ENCODE results near the gene MAP3K15. TPM values are rescaled to one million over a fixed set of nuclear protein-coding genes. Genes with fewer than 3 reads are reported as not detected.

Gene MAP3K15
- total and polyA plus RNA-seq, 10 of the 15 experiments (the other 5 are each of a cell fraction or from before 2014, with no cell fraction given) = 0.03 to 0.16 TPM; not detected in 8

- no peak for TF ChIP-seq BCLAF1 (IDR thresholded peaks at IDR 0.05)
- TF ChIP-seq TCF12 (IDR thresholded peaks at IDR 0.05; ENCODE audit: low read depth, low read length) = no peak
Measured at GRCh38 chrX:19515615-19516105, 352 bp upstream of the MAP3K15 start (continued).

- H3K79me2 ChIP-seq (ENCODE audit: control insufficient read depth, insufficient read depth, low read length) = no peaks in the 10 kb centered on the region
- H3K4me3 ChIP-seq = no peak overlapping the region
- intact Hi-C loops (cut with micrococcal nuclease; ENCODE audit: unreplicated experiment) (no loop called here), in situ Hi-C loops (cut with MboI) (no loop called here)
- RAD21 ChIA-PET (ENCODE audit: unreplicated experiment) = no interaction called here
- H3K4me2 ChIP-seq (ENCODE audit: control insufficient read depth, insufficient read depth) = no peak overlapping the region
- no TSS peak for BruUV-seq (replicated peaks)
- no peaks in the 10 kb centered on the region for H4K20me1 ChIP-seq (ENCODE audit: control insufficient read depth, insufficient read depth)
- DNase-seq (ENCODE audit: low read depth, low spot score) (no peak), FAIRE-seq (no peak), ATAC-seq (no peak; the same call in 2 of the 3 replicates)
- no peaks in the 10 kb centered on the region for H3K27me3 ChIP-seq (replicated peaks in 1 of 2; ENCODE audit: control insufficient read depth in 2 of 2, insufficient read depth in 2 of 2, low read length in 1 of 2)
- H3K4me1 ChIP-seq (ENCODE audit: control insufficient read depth, insufficient read depth, low read length) = no peaks in the 10 kb centered on the region
- no peak overlapping the region for H3K27ac ChIP-seq (ENCODE audit: control insufficient read depth, insufficient read depth)
- H3K36me3 ChIP-seq (ENCODE audit: control insufficient read depth in 2 of 2, insufficient read depth in 2 of 2, low read length in 1 of 2) = no peaks in the 10 kb centered on the region
- no peak for TF ChIP-seq EZH2 (IDR thresholded peaks at IDR 0.05; ENCODE audit: borderline replicate concordance, control insufficient read depth, low read depth, low read length)
- TF ChIP-seq KAT2A (conservative IDR thresholded peaks at IDR 0.05; ENCODE audit: control insufficient read depth, low read depth, low read length) = no peak
- TF ChIP-seq MTA3 (IDR thresholded peaks at IDR 0.05; ENCODE audit: borderline replicate concordance, low read length) = no peak
- TF ChIP-seq LARP7 (IDR thresholded peaks at IDR 0.05) = no peak
- TF ChIP-seq PAX8 (IDR thresholded peaks at IDR 0.05) = no peak
- no peak for TF ChIP-seq ASH2L (IDR thresholded peaks at IDR 0.05; ENCODE audit: borderline replicate concordance, low read depth)
- TF ChIP-seq PBX3 (IDR thresholded peaks at IDR 0.05; ENCODE audit: insufficient replicate concordance, low read depth, low read length) = no peak
- no peak for TF ChIP-seq MEF2B (IDR thresholded peaks at IDR 0.05; ENCODE audit: partially characterized antibody, poor library complexity, severe bottlenecking)
- CTCF ChIA-PET = no interaction called here
- H3K9me3 ChIP-seq (replicated peaks; ENCODE audit: control insufficient read depth, insufficient read depth, low read length) = no peaks in the 10 kb centered on the region; the same call in 2 of the 3 replicates
- H3K9ac ChIP-seq (ENCODE audit: control insufficient read depth, insufficient read depth, low read length) = no peak overlapping the region
- WGBS (ENCODE audit: insufficient coverage, insufficient replicate concordance, low lambda C conversion rate, missing lambda C conversion rate) = 33% methylated on average over 4 of the region's 4 CpGs
- SMC1A ChIA-PET (ENCODE audit: uncharacterized antibody, unreplicated experiment) = no interaction called here
- no peak overlapping the region for H2AFZ ChIP-seq (ENCODE audit: control insufficient read depth, low read depth, low read length)
- POLR2A ChIA-PET = no interaction called here
Measured at GRCh38 chrX:19513383-19513782, 1.9 kb downstream of the MAP3K15 start.
